SKM-1 (cell line): ENCODE data around the gene OTUD5.
"Not testable (repeated sequence)": the region's sequence is repeated elsewhere in the genome, so short reads cannot be mapped to it uniquely, and the experiment has no call there.

ENCODE experiments used
- DNase-seq: peaks from one replicate; lab custom pipeline; 2025; ENCODE audit not compliant: unreplicated experiment; lab: John Stamatoyannopoulos, UW

The OTUD5 gene

GRCh38 chrX:48890934-48891401 is 66.4 kb downstream of the OTUD5 start:
- DNase-seq = no peak

- DNase-seq = no peak
Measured at GRCh38 chrX:48890296-48890925, 67.0 kb downstream of the OTUD5 start.

GRCh38 chrX:48886586-48886985 is 70.8 kb downstream of the OTUD5 start:
- not testable (repeated sequence) for DNase-seq

- DNase-seq = no peak
Measured at GRCh38 chrX:48883729-48884128, 73.7 kb downstream of the OTUD5 start.

GRCh38 chrX:48876944-48877343 is 80.5 kb downstream of the OTUD5 start:
- DNase-seq = not testable (repeated sequence)
